ENCODE measurements around the gene APBB2. TPM values are rescaled to one million over a fixed set of nuclear protein-coding genes. Genes with fewer than 3 reads are reported as not detected.
"Not testable (repeated sequence)": the region's sequence is repeated elsewhere in the genome, so short reads cannot be mapped to it uniquely, and the experiment has no call there.

Gene APBB2
- total RNA-seq, 1 experiment from 2014 or later, result 49.0 TPM

DNA sequence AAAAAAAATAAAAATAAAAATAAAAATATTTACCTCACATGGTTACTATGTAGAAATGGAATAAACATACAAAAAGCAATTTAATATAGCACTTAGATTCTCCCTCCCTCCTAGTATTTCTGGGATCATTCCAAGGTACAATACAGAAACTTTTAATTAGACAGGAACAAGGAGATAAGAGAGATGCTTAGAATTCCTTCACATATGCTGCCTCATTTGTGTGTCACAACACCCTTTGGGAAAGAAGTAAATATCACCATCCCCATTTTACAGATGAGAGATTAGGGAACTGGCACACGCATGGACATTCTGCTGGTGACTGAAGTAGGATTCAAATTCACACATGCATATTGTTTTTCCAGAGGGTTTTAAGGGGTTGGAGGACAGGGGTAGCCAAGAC lies 164.2 kb downstream of the APBB2 start:
- ChIA-PET POLR2A (no interaction called here), CTCF (no interaction called here)
- Mint-ChIP-seq H3K27ac (no peak overlapping the region), H3K27me3 (ENCODE audit: low read depth) (no peaks in the 10 kb centered on the region), H3K36me3 (peaks cover 24% of the 10 kb centered on the region), H3K4me1 (peaks cover 13% of the 10 kb centered on the region), H3K9me3 (peaks cover 28% of the 10 kb centered on the region), H3K4me3 (no peak overlapping the region)
- DNase-seq (ENCODE audit: low spot score) (no peak), ATAC-seq (no peak)
- TF ChIP-seq FOXK1 (CRISPR knock-in tag; IDR thresholded peaks at IDR 0.05) (no peak), FOXJ3 (CRISPR knock-in tag; IDR thresholded peaks at IDR 0.05; ENCODE audit: borderline replicate concordance) (no peak), NFATC4 (CRISPR knock-in tag; IDR thresholded peaks at IDR 0.05) (no peak), ESRRA (CRISPR knock-in tag; IDR thresholded peaks at IDR 0.05; ENCODE audit: borderline replicate concordance) (no peak), PRRX2 (CRISPR knock-in tag; IDR thresholded peaks at IDR 0.05) (no peak), ZNF317 (CRISPR knock-in tag; IDR thresholded peaks at IDR 0.05; ENCODE audit: borderline replicate concordance, low read depth) (no peak)
- TF ChIP-seq, protein P1, sequence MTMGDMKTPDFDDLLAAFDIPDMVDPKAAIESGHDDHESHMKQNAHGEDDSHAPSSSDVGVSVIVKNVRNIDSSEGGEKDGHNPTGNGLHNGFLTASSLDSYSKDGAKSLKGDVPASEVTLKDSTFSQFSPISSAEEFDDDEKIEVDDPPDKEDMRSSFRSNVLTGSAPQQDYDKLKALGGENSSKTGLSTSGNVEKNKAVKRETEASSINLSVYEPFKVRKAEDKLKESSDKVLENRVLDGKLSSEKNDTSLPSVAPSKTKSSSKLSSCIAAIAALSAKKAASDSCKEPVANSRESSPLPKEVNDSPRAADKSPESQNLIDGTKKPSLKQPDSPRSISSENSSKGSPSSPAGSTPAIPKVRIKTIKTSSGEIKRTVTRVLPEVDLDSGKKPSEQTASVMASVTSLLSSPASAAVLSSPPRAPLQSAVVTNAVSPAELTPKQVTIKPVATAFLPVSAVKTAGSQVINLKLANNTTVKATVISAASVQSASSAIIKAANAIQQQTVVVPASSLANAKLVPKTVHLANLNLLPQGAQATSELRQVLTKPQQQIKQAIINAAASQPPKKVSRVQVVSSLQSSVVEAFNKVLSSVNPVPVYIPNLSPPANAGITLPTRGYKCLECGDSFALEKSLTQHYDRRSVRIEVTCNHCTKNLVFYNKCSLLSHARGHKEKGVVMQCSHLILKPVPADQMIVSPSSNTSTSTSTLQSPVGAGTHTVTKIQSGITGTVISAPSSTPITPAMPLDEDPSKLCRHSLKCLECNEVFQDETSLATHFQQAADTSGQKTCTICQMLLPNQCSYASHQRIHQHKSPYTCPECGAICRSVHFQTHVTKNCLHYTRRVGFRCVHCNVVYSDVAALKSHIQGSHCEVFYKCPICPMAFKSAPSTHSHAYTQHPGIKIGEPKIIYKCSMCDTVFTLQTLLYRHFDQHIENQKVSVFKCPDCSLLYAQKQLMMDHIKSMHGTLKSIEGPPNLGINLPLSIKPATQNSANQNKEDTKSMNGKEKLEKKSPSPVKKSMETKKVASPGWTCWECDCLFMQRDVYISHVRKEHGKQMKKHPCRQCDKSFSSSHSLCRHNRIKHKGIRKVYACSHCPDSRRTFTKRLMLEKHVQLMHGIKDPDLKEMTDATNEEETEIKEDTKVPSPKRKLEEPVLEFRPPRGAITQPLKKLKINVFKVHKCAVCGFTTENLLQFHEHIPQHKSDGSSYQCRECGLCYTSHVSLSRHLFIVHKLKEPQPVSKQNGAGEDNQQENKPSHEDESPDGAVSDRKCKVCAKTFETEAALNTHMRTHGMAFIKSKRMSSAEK (CRISPR knock-in tag; IDR thresholded peaks at IDR 0.05; ENCODE audit: borderline replicate concordance), result no peak

DNA sequence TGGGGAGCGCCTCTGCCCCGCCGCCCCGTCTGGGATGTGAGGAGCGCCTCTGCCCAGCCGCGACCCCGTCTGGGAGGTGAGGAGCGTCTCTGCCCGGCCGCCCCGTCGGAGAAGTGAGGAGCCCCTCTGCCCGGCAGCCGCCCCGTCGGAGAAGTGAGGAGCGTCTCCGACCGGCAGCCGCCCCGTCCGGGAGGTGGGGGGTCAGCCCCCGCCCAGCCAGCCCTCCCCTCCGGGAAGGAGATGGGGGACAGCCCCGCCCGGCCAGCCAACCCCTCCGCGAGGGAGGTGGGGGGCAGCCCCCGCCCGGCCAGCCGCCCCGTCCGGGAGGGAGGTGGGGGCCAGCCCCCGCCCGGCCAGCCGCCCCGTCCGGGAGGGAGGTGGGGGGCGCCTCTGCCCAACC lies 165.2 kb downstream of the APBB2 start:
- ATAC-seq; DNase-seq (ENCODE audit: low spot score); H3K4me3 Mint-ChIP-seq; POLR2A ChIA-PET; H3K27ac Mint-ChIP-seq; H3K27me3 Mint-ChIP-seq (ENCODE audit: low read depth); CTCF ChIA-PET: not testable (repeated sequence)
- Mint-ChIP-seq H3K4me1 (peaks cover 13% of the 10 kb centered on the region), H3K36me3 (peaks cover 33% of the 10 kb centered on the region), H3K9me3 (peaks cover 37% of the 10 kb centered on the region)

DNA sequence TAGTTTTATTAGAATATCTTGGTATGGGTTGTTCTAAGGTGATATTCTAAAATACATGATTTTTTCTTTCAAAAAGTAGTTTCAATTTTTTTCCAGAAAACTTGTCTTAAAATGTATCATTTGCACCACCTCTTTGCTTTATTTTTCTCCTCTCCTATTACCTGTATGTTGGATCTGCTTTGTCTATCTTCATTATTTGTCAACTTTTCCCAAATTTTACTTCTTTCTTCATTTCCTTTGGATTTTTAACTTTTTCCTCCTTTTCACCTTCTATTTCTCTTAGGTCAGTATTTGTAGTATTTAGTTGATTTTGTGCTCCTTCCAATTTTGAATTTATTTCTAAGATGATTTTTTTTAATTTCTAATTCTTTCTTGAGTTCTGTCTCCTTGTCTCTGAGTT lies 169.6 kb downstream of the APBB2 start:
- H3K9me3 Mint-ChIP-seq, result peaks cover 50% of the 10 kb centered on the region
- CTCF ChIA-PET, result interaction anchor here (1.6 kb wide), 1 partner anchor 136 kb away, joined by 4 read pairs; no protein-coding TSS in a partner anchor

More for the DNA sequence above, 169.6 kb downstream of the APBB2 start:
- no peak for ATAC-seq
- Mint-ChIP-seq H3K36me3 (peaks cover 42% of the 10 kb centered on the region), H3K4me1 (peaks cover 6% of the 10 kb centered on the region), H3K27ac (no peak overlapping the region), H3K27me3 (ENCODE audit: low read depth) (no peaks in the 10 kb centered on the region), H3K4me3 (no peak overlapping the region)
- TF ChIP-seq, protein P2, sequence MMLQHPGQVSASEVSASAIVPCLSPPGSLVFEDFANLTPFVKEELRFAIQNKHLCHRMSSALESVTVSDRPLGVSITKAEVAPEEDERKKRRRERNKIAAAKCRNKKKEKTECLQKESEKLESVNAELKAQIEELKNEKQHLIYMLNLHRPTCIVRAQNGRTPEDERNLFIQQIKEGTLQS (CRISPR knock-in tag; conservative IDR thresholded peaks at IDR 0.05), result no peak
- TF ChIP-seq FOXP1 (CRISPR knock-in tag; IDR thresholded peaks at IDR 0.05; ENCODE audit: borderline replicate concordance) (no peak), ETV6 (CRISPR knock-in tag; IDR thresholded peaks at IDR 0.05) (no peak), JAZF1 (CRISPR knock-in tag; IDR thresholded peaks at IDR 0.05) (no peak), ELF4 (CRISPR knock-in tag; IDR thresholded peaks at IDR 0.05; ENCODE audit: low read depth) (no peak), ZNF232 (CRISPR knock-in tag; IDR thresholded peaks at IDR 0.05) (no peak), NR1H2 (CRISPR knock-in tag; IDR thresholded peaks at IDR 0.05) (no peak), SP1 (CRISPR knock-in tag; conservative IDR thresholded peaks at IDR 0.05) (no peak), ZNF219 (CRISPR knock-in tag; IDR thresholded peaks at IDR 0.05; ENCODE audit: borderline replicate concordance) (no peak), GTF2I (CRISPR knock-in tag; conservative IDR thresholded peaks at IDR 0.05) (no peak), CBFB (CRISPR knock-in tag; IDR thresholded peaks at IDR 0.05; ENCODE audit: low read depth) (no peak), TCF7 (CRISPR knock-in tag; IDR thresholded peaks at IDR 0.05; ENCODE audit: low read depth) (no peak), ZNF423 (CRISPR knock-in tag; IDR thresholded peaks at IDR 0.05) (no peak), TEAD4 (CRISPR knock-in tag; IDR thresholded peaks at IDR 0.05) (no peak), IRF2 (CRISPR knock-in tag; IDR thresholded peaks at IDR 0.05; ENCODE audit: borderline replicate concordance, low read depth) (no peak), NR2C2 (CRISPR knock-in tag; IDR thresholded peaks at IDR 0.05) (no peak), ESRRA (CRISPR knock-in tag; IDR thresholded peaks at IDR 0.05; ENCODE audit: borderline replicate concordance) (no peak)
- TF ChIP-seq, protein P3, sequence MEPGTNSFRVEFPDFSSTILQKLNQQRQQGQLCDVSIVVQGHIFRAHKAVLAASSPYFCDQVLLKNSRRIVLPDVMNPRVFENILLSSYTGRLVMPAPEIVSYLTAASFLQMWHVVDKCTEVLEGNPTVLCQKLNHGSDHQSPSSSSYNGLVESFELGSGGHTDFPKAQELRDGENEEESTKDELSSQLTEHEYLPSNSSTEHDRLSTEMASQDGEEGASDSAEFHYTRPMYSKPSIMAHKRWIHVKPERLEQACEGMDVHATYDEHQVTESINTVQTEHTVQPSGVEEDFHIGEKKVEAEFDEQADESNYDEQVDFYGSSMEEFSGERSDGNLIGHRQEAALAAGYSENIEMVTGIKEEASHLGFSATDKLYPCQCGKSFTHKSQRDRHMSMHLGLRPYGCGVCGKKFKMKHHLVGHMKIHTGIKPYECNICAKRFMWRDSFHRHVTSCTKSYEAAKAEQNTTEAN (CRISPR knock-in tag; IDR thresholded peaks at IDR 0.05), result no peak
- TF ChIP-seq, protein P4, sequence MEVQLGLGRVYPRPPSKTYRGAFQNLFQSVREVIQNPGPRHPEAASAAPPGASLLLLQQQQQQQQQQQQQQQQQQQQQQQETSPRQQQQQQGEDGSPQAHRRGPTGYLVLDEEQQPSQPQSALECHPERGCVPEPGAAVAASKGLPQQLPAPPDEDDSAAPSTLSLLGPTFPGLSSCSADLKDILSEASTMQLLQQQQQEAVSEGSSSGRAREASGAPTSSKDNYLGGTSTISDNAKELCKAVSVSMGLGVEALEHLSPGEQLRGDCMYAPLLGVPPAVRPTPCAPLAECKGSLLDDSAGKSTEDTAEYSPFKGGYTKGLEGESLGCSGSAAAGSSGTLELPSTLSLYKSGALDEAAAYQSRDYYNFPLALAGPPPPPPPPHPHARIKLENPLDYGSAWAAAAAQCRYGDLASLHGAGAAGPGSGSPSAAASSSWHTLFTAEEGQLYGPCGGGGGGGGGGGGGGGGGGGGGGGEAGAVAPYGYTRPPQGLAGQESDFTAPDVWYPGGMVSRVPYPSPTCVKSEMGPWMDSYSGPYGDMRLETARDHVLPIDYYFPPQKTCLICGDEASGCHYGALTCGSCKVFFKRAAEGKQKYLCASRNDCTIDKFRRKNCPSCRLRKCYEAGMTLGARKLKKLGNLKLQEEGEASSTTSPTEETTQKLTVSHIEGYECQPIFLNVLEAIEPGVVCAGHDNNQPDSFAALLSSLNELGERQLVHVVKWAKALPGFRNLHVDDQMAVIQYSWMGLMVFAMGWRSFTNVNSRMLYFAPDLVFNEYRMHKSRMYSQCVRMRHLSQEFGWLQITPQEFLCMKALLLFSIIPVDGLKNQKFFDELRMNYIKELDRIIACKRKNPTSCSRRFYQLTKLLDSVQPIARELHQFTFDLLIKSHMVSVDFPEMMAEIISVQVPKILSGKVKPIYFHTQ (CRISPR knock-in tag; IDR thresholded peaks at IDR 0.05), result no peak
- DNase-seq (ENCODE audit: low spot score), result no peak
- POLR2A ChIA-PET, result interaction anchor here (0.6 kb wide), 1 partner anchor 960 kb away, joined by 4 read pairs; no protein-coding TSS in a partner anchor
